ENCODE measurements around the gene UBIAD1.

DNA sequence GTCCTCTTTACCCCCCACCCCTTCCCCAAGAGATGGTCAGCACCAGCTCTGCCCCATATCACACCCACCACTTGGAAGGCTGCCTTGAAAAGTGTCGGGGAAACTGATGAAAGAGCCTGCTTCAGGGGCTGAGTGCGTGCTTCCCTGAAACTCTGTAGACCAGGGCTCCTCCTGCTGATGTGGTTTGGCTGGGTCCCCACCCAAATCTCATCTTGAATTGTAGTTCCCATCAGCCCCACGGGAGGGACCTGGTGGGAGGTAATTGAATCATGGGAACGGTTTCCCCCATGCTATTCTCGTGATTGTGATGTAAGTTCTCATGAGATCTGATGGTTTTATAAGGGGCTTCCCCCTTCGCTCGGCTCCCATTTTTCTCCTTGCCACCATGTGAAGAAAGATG, 36.4 kb downstream of the UBIAD1 start:
- TF ChIP-seq, protein P1, sequence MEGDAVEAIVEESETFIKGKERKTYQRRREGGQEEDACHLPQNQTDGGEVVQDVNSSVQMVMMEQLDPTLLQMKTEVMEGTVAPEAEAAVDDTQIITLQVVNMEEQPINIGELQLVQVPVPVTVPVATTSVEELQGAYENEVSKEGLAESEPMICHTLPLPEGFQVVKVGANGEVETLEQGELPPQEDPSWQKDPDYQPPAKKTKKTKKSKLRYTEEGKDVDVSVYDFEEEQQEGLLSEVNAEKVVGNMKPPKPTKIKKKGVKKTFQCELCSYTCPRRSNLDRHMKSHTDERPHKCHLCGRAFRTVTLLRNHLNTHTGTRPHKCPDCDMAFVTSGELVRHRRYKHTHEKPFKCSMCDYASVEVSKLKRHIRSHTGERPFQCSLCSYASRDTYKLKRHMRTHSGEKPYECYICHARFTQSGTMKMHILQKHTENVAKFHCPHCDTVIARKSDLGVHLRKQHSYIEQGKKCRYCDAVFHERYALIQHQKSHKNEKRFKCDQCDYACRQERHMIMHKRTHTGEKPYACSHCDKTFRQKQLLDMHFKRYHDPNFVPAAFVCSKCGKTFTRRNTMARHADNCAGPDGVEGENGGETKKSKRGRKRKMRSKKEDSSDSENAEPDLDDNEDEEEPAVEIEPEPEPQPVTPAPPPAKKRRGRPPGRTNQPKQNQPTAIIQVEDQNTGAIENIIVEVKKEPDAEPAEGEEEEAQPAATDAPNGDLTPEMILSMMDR (conservative IDR thresholded peaks at IDR 0.05; ENCODE audit: low read length) = no peak
- no peak for TF ChIP-seq EZH2phosphoT487 (IDR thresholded peaks at IDR 0.05; ENCODE audit: borderline replicate concordance, low read depth, low read length)

All from OCI-LY7 (cell line).